Stimulated activated naive CD4-positive, alpha-beta T cell treated with Interleukin-2 at 50 U/mL for 16 hours (primary cell): ENCODE measurements around the gene MBNL1.

Experiments
- DNase-seq: peaks from one replicate; lab custom pipeline; 2025; lab: John Stamatoyannopoulos, UW

Gene MBNL1

GRCh38 chr3:152298393-152299248 lies 29.9 kb downstream of the MBNL1 start:
- DNase-seq, result peak; percentile 35

GRCh38 chr3:152299249-152299976 lies 30.7 kb downstream of the MBNL1 start:
- no peak for DNase-seq

GRCh38 chr3:152300029-152300731 lies 31.5 kb downstream of the MBNL1 start:
- DNase-seq, result no peak

GRCh38 chr3:152301745-152302181 lies 33.0 kb downstream of the MBNL1 start:
- no peak for DNase-seq

- no peak for DNase-seq
Measured at GRCh38 chr3:152302521-152303021, 33.8 kb downstream of the MBNL1 start.

GRCh38 chr3:152304160-152304559 lies 35.4 kb downstream of the MBNL1 start:
- DNase-seq, result no peak

DNA sequence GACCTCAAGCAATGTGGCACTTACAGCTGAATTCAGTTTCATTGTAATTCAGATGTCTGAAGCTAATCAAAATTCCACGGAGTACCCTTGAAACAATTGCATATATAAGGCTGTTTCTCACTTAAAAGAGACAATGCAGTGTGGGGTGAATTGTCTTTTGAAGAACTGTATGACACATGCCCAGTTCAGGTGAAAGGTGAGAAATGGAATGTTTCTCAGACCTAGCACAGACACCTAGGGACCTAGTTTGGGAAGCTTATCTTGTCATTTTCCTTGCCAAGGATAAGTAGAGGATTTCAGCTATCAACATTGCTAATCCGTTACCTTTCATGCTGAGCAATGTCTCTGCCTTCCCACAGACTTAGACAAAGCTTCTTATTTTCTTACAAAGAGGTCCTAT lies 36.3 kb downstream of the MBNL1 start:
- DNase-seq, result no peak

- DNase-seq, result no peak
Measured at GRCh38 chr3:152307829-152308474, 39.2 kb downstream of the MBNL1 start.

DNA sequence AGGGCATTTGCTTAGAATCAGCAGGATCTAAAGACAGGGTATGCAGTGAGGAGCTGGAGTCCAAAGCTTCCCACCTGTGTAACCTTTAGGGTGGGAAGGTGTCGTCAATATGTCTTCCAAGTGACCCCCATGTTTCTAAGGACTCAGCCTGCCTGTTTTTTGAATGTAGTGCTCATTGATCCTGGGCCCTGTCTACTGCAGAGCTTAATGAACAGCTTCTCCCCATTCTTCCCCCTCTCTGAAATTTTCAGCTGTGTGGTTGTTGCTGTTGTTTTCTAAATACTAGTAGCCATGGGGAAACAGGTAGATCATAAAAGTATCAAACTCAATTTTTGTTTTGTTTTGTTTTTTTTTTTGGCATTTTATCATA lies 39.7 kb downstream of the MBNL1 start:
- no peak for DNase-seq

DNA sequence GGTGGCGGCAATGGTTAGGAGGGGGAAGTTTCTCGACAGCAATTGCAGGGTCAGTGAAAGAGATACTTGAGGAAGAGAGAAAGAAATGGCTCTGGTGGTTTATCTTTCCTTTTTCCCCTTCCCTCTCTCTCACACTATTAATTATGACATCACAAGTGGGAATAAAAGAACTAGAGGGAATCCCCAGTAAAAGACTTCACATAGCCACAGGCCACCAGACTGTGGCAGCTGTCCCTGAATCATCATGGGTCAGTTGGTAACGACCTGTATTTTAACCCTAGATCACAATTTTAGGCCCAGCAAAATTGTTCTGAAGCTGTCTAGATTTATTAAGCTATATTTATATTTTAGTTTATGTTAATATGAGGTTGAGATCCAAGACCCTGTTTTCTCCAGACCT lies 40.3 kb downstream of the MBNL1 start:
- DNase-seq, result no peak

DNA sequence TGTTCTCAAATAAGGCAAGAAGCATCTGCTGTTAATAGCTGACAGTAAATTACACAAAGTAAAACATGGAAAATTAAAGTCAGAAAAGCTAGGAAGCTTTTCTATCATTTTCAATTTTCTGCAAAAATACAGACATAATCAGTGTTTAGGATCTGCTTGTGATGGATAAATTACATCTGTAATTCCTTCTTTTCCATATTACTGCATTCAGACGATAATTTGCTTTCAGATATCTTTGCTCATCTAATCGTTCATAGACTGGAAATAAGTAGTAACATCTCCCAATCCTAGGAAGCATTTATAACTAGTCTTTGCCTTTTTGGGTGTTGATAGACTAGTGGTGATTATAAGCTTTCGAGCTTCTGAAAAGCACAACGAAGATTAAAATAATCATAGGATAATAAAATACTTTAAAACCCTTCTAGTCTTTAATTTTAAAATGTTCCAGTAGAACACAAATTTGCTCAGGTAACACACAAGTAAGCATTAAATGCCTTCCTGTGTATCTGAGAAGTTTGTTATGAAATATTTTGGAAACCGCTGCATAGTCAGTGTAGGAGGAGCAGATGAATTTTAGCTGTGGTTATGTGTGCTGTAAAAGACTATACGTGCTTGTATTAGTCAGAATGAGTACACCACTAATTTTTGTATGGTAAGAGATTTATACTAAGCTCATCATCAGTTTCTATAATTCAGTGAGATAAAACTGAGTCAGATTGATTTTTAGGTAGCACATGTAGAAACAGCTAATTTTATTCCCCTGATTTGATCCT lies 41.0 kb downstream of the MBNL1 start:
- DNase-seq, result no peak

- no peak for DNase-seq
Measured at GRCh38 chr3:152313430-152313829, 44.7 kb downstream of the MBNL1 start.

GRCh38 chr3:152313914-152314313 lies 45.2 kb downstream of the MBNL1 start:
- no peak for DNase-seq

DNA sequence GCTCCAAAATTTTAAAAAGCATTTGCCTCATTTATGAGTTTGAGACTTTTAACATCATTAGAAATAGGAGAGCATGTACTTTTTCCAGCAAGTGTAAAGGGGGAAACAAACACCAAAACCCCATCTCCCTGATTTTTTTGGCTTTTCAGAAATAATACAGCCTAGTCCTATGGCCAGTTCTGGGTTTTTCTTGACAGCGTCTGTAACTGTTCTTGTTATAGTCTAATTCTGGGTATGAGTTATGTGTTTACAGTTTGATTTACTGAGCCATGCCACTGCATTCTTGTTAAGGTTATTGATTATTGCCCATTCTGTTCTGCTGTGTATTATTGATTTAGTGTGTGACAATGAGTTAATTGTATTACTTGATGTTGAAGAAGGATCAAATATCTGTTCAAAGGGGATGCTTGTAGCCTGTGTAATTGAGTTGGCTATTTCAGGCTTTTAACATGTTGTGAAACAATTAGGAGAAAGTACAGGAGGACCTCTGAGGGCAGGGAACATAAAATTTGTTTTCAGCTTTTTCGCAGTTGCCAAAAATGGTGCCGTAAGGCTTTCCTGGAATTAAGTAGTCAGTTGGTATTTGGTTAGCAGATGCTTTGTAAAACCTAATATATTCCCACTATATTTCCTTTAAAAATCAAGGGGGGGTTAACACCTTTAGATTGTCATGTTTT lies 46.1 kb downstream of the MBNL1 start:
- no peak for DNase-seq

GRCh38 chr3:152315623-152316022 lies 46.9 kb downstream of the MBNL1 start:
- no peak for DNase-seq

- no peak for DNase-seq
Measured at GRCh38 chr3:152316318-152316717, 47.6 kb downstream of the MBNL1 start.

- DNase-seq, result no peak
Measured at GRCh38 chr3:152317184-152317583, 48.5 kb downstream of the MBNL1 start.

- DNase-seq, result no peak
Measured at GRCh38 chr3:152317956-152318355, 49.2 kb downstream of the MBNL1 start.

GRCh38 chr3:152318512-152318911 lies 49.8 kb downstream of the MBNL1 start:
- no peak for DNase-seq

GRCh38 chr3:152319256-152319655 lies 50.5 kb downstream of the MBNL1 start:
- no peak for DNase-seq
